Neural progenitor cell (in vitro differentiated cells): ENCODE results near the gene URAD. TPM values are rescaled to one million over a fixed set of nuclear protein-coding genes. Genes with fewer than 3 reads are reported as not detected.

Experiments
- DNase-seq: peaks from one replicate; pipeline ENCODE4 v3.0.0-alpha.2; 2016; ENCODE audit warnings: low spot score
- H2AFZ ChIP-seq: fragments of 200-600 bp; sonication (generic); replicated peaks from 2 replicates; pipeline ENCODE4 v1.6.1; 2016; ENCODE audit warnings: antibody characterized with exemption
- H3F3A ChIP-seq: fragments of 200-600 bp; sonication (generic); 2 replicates; pipeline ENCODE4 v1.6.1; 2016; ENCODE audit warnings: antibody characterized with exemption, low read depth
- H3K27ac ChIP-seq: fragments of 200-600 bp; sonication (generic); 2 replicates; pipeline ENCODE4 v1.5.1; 2016; ENCODE audit warnings: mild to moderate bottlenecking
- H3K27me3 ChIP-seq: fragments of 200-600 bp; sonication (generic); 2 replicates; pipeline ENCODE4 v1.6.1; 2016; ENCODE audit warnings: mild to moderate bottlenecking, moderate library complexity
- H3K36me3 ChIP-seq: fragments of 200-600 bp; sonication (generic); 2 replicates; pipeline ENCODE4 v1.5.1; 2016
- H3K4me1 ChIP-seq: fragments of 200-600 bp; sonication (generic); 2 replicates; pipeline ENCODE4 v1.6.1; 2016; ENCODE audit warnings: mixed run types
- H3K4me2 ChIP-seq: fragments of 200-600 bp; sonication (generic); 2 replicates; pipeline ENCODE4 v1.6.1; 2016
- H3K4me3 ChIP-seq: fragments of 200-600 bp; sonication (generic); 2 replicates; pipeline ENCODE4 v1.5.1; 2016
- H3K79me2 ChIP-seq: fragments of 200-600 bp; sonication (generic); 2 replicates; pipeline ENCODE4 v1.6.1; 2016; ENCODE audit warnings: low read depth
- H3K9ac ChIP-seq: fragments of 200-600 bp; sonication (generic); 2 replicates; pipeline ENCODE4 v1.6.1; 2016
- H3K9me3 ChIP-seq: fragments of 200-600 bp; sonication (generic); 2 replicates; pipeline ENCODE4 v1.5.1; 2016; ENCODE audit warnings: low read depth
- H4K20me1 ChIP-seq: fragments of 200-600 bp; sonication (generic); 2 replicates; pipeline ENCODE4 v1.6.1; 2016; ENCODE audit warnings: low read depth
- H3K27ac Mint-ChIP-seq: 3 replicates; pipeline ENCODE4 v1.8.0; 2021; ENCODE audit warnings: mixed read lengths
- H3K27me3 Mint-ChIP-seq: 2 replicates; pipeline ENCODE4 v1.8.0; 2022; ENCODE audit warnings: low read depth, mild to moderate bottlenecking, inconsistent platforms, moderate library complexity, mixed read lengths; ENCODE audit not compliant: insufficient read depth
- H3K36me3 Mint-ChIP-seq: 3 replicates; pipeline ENCODE4 v1.8.0; 2021; ENCODE audit warnings: mixed read lengths
- H3K4me1 Mint-ChIP-seq: 3 replicates; pipeline ENCODE4 v1.8.0; 2021; ENCODE audit warnings: mixed read lengths
- H3K4me3 Mint-ChIP-seq: 3 replicates; pipeline ENCODE4 v1.8.0; 2021; ENCODE audit warnings: mild to moderate bottlenecking, moderate library complexity, mixed read lengths
- H3K9me3 Mint-ChIP-seq: 3 replicates; pipeline ENCODE4 v1.8.0; 2020; ENCODE audit warnings: mixed read lengths
- CTCF ChIP-seq: fragments of 200-600 bp; sonication (generic); IDR thresholded peaks from 2 replicates; pipeline ENCODE4 v1.5.1; 2017; ENCODE audit warnings: antibody characterized with exemption, mild to moderate bottlenecking
- EZH2 ChIP-seq: fragments of 200-600 bp; sonication (generic); IDR thresholded peaks from 2 replicates; pipeline ENCODE4 v1.6.1; 2017; ENCODE audit warnings: antibody characterized with exemption, mild to moderate bottlenecking, moderate library complexity
- EZH2phosphoT487 ChIP-seq: fragments of 200-600 bp; sonication (generic); IDR thresholded peaks from 2 replicates; pipeline ENCODE4 v1.6.1; 2017; ENCODE audit warnings: antibody characterized with exemption
- total RNA-seq: library from RNA; depleted of rRNA; stranded (reverse); fragments of >200 nt; gene quantifications from 2 replicates; pipeline ENCODE4 v1.2.3, GENCODE V29; 2015; ENCODE audit warnings: low replicate concordance

URAD gene
- total RNA-seq, 1 donor from 2014 or later = not detected

DNA sequence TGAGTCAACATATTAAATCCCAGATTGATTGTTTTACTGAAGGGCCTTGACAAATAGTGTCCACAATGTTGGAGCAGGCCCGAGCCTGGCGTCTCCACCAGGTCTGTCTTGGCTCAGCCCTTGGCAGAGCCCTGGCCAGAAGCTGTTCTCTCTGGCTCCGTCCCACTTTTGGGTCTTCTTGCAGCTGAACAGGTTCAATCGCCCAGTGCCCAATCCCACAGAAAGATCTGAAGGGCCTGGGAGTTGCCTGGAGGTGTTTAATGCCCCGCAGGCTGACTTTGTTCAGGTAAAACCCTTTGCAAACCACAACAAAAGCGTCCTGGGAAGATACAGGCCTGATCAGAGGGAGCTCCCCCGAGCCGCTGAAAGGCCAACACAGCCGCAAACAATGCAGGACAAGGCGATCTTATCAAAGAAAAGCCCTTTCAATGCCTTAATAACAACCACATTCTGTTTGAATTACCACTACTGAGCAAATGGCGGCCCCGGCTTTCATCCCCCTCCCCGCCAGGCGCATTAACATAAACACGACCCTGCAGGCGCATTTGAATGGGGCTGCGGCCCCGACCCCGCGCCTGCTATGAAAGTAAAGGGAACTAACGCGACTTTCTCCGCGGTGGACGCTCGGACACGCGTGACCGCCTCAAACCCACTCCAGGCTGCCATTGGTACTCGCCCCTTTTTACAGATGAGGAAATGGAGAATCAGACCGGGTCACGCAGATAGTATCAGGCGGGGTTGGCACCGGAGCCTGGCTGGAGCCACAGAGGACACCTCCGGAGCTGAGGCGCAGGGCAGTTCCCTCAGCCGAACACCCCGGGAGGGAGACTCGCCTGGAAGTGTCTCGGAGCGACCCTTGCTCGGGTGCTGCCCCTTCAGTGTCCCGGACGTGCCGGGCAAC is 22.5 kb downstream of the URAD start:
- Mint-ChIP-seq H3K27ac (no peak overlapping the region), H3K27me3 (peaks cover 89% of the 10 kb centered on the region)
- peak; percentile 87 for DNase-seq

GRCh38 chr13:27965343-27965739 is 23.2 kb downstream of the URAD start:
- peaks cover 27% of the 10 kb centered on the region for H3K4me1 Mint-ChIP-seq
- H3K4me3 Mint-ChIP-seq = peak overlapping the region; percentile 66
- H3K27ac Mint-ChIP-seq = no peak overlapping the region

More for the DNA sequence above, 22.5 kb downstream of the URAD start:
- Histone ChIP-seq H3K27me3 (peaks cover 100% of the 10 kb centered on the region), H3K27ac (no peak overlapping the region), H3K36me3 (no peaks in the 10 kb centered on the region), H4K20me1 (peaks cover 100% of the 10 kb centered on the region), H2AFZ (no peak overlapping the region), H3K9me3 (no peaks in the 10 kb centered on the region), H3K9ac (no peak overlapping the region), H3K4me1 (peaks cover 41% of the 10 kb centered on the region), H3F3A (peaks cover 38% of the 10 kb centered on the region), H3K4me3 (peak overlapping the region; percentile 34), H3K79me2 (no peaks in the 10 kb centered on the region), H3K4me2 (peak overlapping the region; percentile 66)
- H3K9me3 Mint-ChIP-seq = no peaks in the 10 kb centered on the region
- no peaks in the 10 kb centered on the region for H3K36me3 Mint-ChIP-seq
- H3K4me1 Mint-ChIP-seq = peaks cover 32% of the 10 kb centered on the region
- TF ChIP-seq EZH2 = peak; percentile 85
- no peak for TF ChIP-seq CTCF
- TF ChIP-seq EZH2phosphoT487 = peak; percentile 72
- peak overlapping the region; percentile 66 for H3K4me3 Mint-ChIP-seq

GRCh38 chr13:27964741-27965323 is 23.7 kb downstream of the URAD start:
- no peak overlapping the region for H3K4me3 Mint-ChIP-seq
- no peak overlapping the region for H3K27ac Mint-ChIP-seq
- DNase-seq = no peak
- Histone ChIP-seq H3K4me2 (no peak overlapping the region), H3K27me3 (peaks cover 100% of the 10 kb centered on the region), H3K4me3 (no peak overlapping the region), H3K9me3 (no peaks in the 10 kb centered on the region), H3K4me1 (peaks cover 30% of the 10 kb centered on the region), H3K9ac (no peak overlapping the region), H3K36me3 (no peaks in the 10 kb centered on the region), H2AFZ (no peak overlapping the region), H3F3A (peaks cover 39% of the 10 kb centered on the region), H3K79me2 (no peaks in the 10 kb centered on the region), H4K20me1 (peaks cover 100% of the 10 kb centered on the region), H3K27ac (no peak overlapping the region)
- peaks cover 86% of the 10 kb centered on the region for H3K27me3 Mint-ChIP-seq
- no peaks in the 10 kb centered on the region for H3K9me3 Mint-ChIP-seq
- no peaks in the 10 kb centered on the region for H3K36me3 Mint-ChIP-seq
- H3K4me1 Mint-ChIP-seq = peaks cover 30% of the 10 kb centered on the region
- TF ChIP-seq EZH2 = no peak
- no peak for TF ChIP-seq CTCF
- TF ChIP-seq EZH2phosphoT487 = no peak

More at GRCh38 chr13:27965343-27965739, 23.2 kb downstream of the URAD start:
- H2AFZ ChIP-seq = no peak overlapping the region
- no peak overlapping the region for H3K27ac ChIP-seq
- H3K9ac ChIP-seq = no peak overlapping the region
- H3K79me2 ChIP-seq = no peaks in the 10 kb centered on the region
- H3K9me3 ChIP-seq = no peaks in the 10 kb centered on the region
- H3K27me3 ChIP-seq = peaks cover 100% of the 10 kb centered on the region
- no peaks in the 10 kb centered on the region for H3K36me3 ChIP-seq
- no peaks in the 10 kb centered on the region for H3K36me3 Mint-ChIP-seq
- H3K4me3 ChIP-seq = no peak overlapping the region
- H3K27me3 Mint-ChIP-seq = peaks cover 86% of the 10 kb centered on the region
- H3K4me2 ChIP-seq = peak overlapping the region; percentile 66
- H3F3A ChIP-seq = peaks cover 37% of the 10 kb centered on the region
- DNase-seq = no peak
- peaks cover 100% of the 10 kb centered on the region for H4K20me1 ChIP-seq
- H3K9me3 Mint-ChIP-seq = no peaks in the 10 kb centered on the region
- no peak for TF ChIP-seq CTCF
- TF ChIP-seq EZH2phosphoT487 = no peak
- no peak for TF ChIP-seq EZH2
- H3K4me1 ChIP-seq = peaks cover 35% of the 10 kb centered on the region
